Mammary epithelial cell (primary cell): ENCODE results near the gene MYO1D.

Experiments
- CTCF ChIP-seq, 2 donors: IDR thresholded peaks in 1 of 2; conservative IDR thresholded peaks in 1 of 2; 2 replicates each; pipeline ENCODE4 v1.5.1; 2011 to 2012; ENCODE audit warnings: inconsistent platforms in 2 of 2, low read length in 2 of 2, mild to moderate bottlenecking in 2 of 2, control low read depth in 1 of 2, low read depth in 1 of 2; ENCODE audit not compliant: insufficient read depth in 1 of 2; ENCODE audit errors: extremely low read depth in 1 of 2
- EZH2 ChIP-seq: IDR thresholded peaks from 2 replicates; pipeline ENCODE4 v1.6.1; 2012; ENCODE audit warnings: low read length, inconsistent platforms, borderline replicate concordance

- TF ChIP-seq CTCF (conservative IDR thresholded peaks at IDR 0.05 in 1 of 2, IDR thresholded peaks at IDR 0.05 in 1 of 2; ENCODE audit: extremely low read depth in 1 of 2, insufficient read depth in 1 of 2, low read depth in 1 of 2, low read length in 2 of 2), result no peak
- TF ChIP-seq EZH2, result no peak
Observed at GRCh38 chr17:32520104-32520701, 356.7 kb downstream of the MYO1D start.
